Measurements from ENCODE around the gene NANOS3. TPM values are rescaled to one million over a fixed set of nuclear protein-coding genes. Genes with fewer than 3 reads are reported as not detected.

NANOS3 gene
- total and polyA plus RNA-seq, 9 of the 15 experiments (the other 6 are each of a cell fraction or from before 2014, with no cell fraction given): not detected

GRCh38 chr19:13847407-13848339, 29.3 kb upstream of the NANOS3 start (continued):
- no peak for TF ChIP-seq PREB (CRISPR knock-in tag; IDR thresholded peaks at IDR 0.05)
- no peak for TF ChIP-seq ZNF696 (CRISPR knock-in tag; conservative IDR thresholded peaks at IDR 0.05)
- no peak for TF ChIP-seq TCFL5 (CRISPR knock-in tag; conservative IDR thresholded peaks at IDR 0.05)
- no peak for TF ChIP-seq STAG1 (CRISPR knock-in tag; IDR thresholded peaks at IDR 0.05; ENCODE audit: borderline replicate concordance)
- TF ChIP-seq HDAC1 (IDR thresholded peaks at IDR 0.05): peak; percentile 81 to 89
- TF ChIP-seq MAFK (IDR thresholded peaks at IDR 0.05; ENCODE audit: low read length): no peak
- TF ChIP-seq ZNF507 (tag; conservative IDR thresholded peaks at IDR 0.05): no peak
- TF ChIP-seq ILF3 (IDR thresholded peaks at IDR 0.05; ENCODE audit: borderline replicate concordance): no peak
- peak; percentile 99 for TF ChIP-seq ZC3H4 (CRISPR knock-in tag; IDR thresholded peaks at IDR 0.05; ENCODE audit: borderline replicate concordance)
- TF ChIP-seq ATF1 (CRISPR knock-in tag; IDR thresholded peaks at IDR 0.05): no peak
- peak; percentile 14 for TF ChIP-seq ATF1 (tag; IDR thresholded peaks at IDR 0.05)
- peak; percentile 57 for TF ChIP-seq ZNF384 (IDR thresholded peaks at IDR 0.05; ENCODE audit: low read depth, low read length)
- peak; percentile 90 for TF ChIP-seq GABPA (tag; conservative IDR thresholded peaks at IDR 0.05; ENCODE audit: low read depth)
- no peak for TF ChIP-seq ZNF449 (CRISPR knock-in tag; IDR thresholded peaks at IDR 0.05)
- TF ChIP-seq, protein P1, sequence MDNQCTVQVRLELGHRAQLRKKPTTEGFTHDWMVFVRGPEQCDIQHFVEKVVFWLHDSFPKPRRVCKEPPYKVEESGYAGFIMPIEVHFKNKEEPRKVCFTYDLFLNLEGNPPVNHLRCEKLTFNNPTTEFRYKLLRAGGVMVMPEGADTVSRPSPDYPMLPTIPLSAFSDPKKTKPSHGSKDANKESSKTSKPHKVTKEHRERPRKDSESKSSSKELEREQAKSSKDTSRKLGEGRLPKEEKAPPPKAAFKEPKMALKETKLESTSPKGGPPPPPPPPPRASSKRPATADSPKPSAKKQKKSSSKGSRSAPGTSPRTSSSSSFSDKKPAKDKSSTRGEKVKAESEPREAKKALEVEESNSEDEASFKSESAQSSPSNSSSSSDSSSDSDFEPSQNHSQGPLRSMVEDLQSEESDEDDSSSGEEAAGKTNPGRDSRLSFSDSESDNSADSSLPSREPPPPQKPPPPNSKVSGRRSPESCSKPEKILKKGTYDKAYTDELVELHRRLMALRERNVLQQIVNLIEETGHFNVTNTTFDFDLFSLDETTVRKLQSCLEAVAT (IDR thresholded peaks at IDR 0.05): peak in 1 of 2 experiments; percentile 44; a peak in 1 of 4 replicates
- TF ChIP-seq, protein P2, sequence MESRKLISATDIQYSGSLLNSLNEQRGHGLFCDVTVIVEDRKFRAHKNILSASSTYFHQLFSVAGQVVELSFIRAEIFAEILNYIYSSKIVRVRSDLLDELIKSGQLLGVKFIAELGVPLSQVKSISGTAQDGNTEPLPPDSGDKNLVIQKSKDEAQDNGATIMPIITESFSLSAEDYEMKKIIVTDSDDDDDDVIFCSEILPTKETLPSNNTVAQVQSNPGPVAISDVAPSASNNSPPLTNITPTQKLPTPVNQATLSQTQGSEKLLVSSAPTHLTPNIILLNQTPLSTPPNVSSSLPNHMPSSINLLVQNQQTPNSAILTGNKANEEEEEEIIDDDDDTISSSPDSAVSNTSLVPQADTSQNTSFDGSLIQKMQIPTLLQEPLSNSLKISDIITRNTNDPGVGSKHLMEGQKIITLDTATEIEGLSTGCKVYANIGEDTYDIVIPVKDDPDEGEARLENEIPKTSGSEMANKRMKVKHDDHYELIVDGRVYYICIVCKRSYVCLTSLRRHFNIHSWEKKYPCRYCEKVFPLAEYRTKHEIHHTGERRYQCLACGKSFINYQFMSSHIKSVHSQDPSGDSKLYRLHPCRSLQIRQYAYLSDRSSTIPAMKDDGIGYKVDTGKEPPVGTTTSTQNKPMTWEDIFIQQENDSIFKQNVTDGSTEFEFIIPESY (CRISPR knock-in tag; IDR thresholded peaks at IDR 0.05): no peak
- TF ChIP-seq, protein P3, sequence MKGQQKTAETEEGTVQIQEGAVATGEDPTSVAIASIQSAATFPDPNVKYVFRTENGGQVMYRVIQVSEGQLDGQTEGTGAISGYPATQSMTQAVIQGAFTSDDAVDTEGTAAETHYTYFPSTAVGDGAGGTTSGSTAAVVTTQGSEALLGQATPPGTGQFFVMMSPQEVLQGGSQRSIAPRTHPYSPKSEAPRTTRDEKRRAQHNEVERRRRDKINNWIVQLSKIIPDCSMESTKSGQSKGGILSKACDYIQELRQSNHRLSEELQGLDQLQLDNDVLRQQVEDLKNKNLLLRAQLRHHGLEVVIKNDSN (CRISPR knock-in tag; IDR thresholded peaks at IDR 0.05): no peak
- TF ChIP-seq TEAD1 (CRISPR knock-in tag; IDR thresholded peaks at IDR 0.05): no peak; a peak in 1 of 4 replicates
